Activated CD8-positive, alpha-beta memory T cell treated with anti-CD3 and anti-CD28 coated beads, Interleukin-2, amount 10 ng/mL, durations not matched to agents 7 days and 5 days (primary cell): ENCODE results near the gene RPL22. TPM values are rescaled to one million over a fixed set of nuclear protein-coding genes. Genes with fewer than 3 reads are reported as not detected.

Source experiments
- ATAC-seq: fragments of 150-1000 bp; cut with Tn5 transposase; one replicate; pipeline ENCODE4 v1.10.0; 2021; ENCODE audit warnings: moderate library complexity
- CTCF ChIA-PET: fragments of 350-600 bp; sonication (Branson Sonifier 250); formaldehyde crosslinking; loops from one replicate; lab custom pipeline; 2021; ENCODE audit warnings: antibody characterized with exemption; lab: Charles Lee
- DNase-seq: peaks from one replicate; pipeline ENCODE4 v3.0.0-alpha.2; 2020
- H3K27ac Mint-ChIP-seq: one replicate; pipeline ENCODE4 v1.8.0; 2021; ENCODE audit warnings: mild to moderate bottlenecking, mixed read lengths
- H3K27me3 Mint-ChIP-seq: one replicate; pipeline ENCODE4 v1.8.0; 2021; ENCODE audit warnings: mixed read lengths
- H3K36me3 Mint-ChIP-seq: one replicate; pipeline ENCODE4 v1.8.0; 2021; ENCODE audit warnings: mild to moderate bottlenecking, mixed read lengths
- H3K4me1 Mint-ChIP-seq: one replicate; pipeline ENCODE4 v1.8.0; 2021; ENCODE audit warnings: mixed read lengths
- H3K4me3 Mint-ChIP-seq: one replicate; pipeline ENCODE4 v1.8.0; 2021; ENCODE audit warnings: mild to moderate bottlenecking, moderate library complexity, mixed read lengths
- H3K9me3 Mint-ChIP-seq: one replicate; pipeline ENCODE4 v1.8.0; 2022; ENCODE audit warnings: low read depth, mixed read lengths
- total RNA-seq, 2 experiments: library from RNA; stranded (reverse); gene quantifications; one replicate each; pipeline ENCODE4 v1.2.3, GENCODE V29; 2021

Gene RPL22
- total RNA-seq, 2 experiments from 2014 or later = 229 to 287 TPM

- no peaks in the 10 kb centered on the region for H3K36me3 Mint-ChIP-seq
- DNase-seq (no peak), ATAC-seq (no peak)
- CTCF ChIA-PET = no interaction called here
- no peak overlapping the region for H3K27ac Mint-ChIP-seq
- peaks cover 5% of the 10 kb centered on the region for H3K4me1 Mint-ChIP-seq
- H3K9me3 Mint-ChIP-seq = no peaks in the 10 kb centered on the region
- H3K27me3 Mint-ChIP-seq = peaks cover 7% of the 10 kb centered on the region
- no peak overlapping the region for H3K4me3 Mint-ChIP-seq
These were observed 53.5 kb downstream of the RPL22 start for GRCh38 chr1:6145864-6146410.

- Mint-ChIP-seq H3K27me3 (peaks cover 7% of the 10 kb centered on the region), H3K9me3 (no peaks in the 10 kb centered on the region)
- no peak for ATAC-seq
These were observed 54.0 kb downstream of the RPL22 start for GRCh38 chr1:6145396-6145750.

GRCh38 chr1:6144647-6145395 lies 54.6 kb downstream of the RPL22 start:
- ATAC-seq (no peak), DNase-seq (no peak)
- peaks cover 5% of the 10 kb centered on the region for H3K4me1 Mint-ChIP-seq
- no peaks in the 10 kb centered on the region for H3K9me3 Mint-ChIP-seq
- H3K27ac Mint-ChIP-seq = no peak overlapping the region
- no peaks in the 10 kb centered on the region for H3K36me3 Mint-ChIP-seq
- no peak overlapping the region for H3K4me3 Mint-ChIP-seq
- peaks cover 7% of the 10 kb centered on the region for H3K27me3 Mint-ChIP-seq
- CTCF ChIA-PET = no interaction called here

More at GRCh38 chr1:6145396-6145750, 54.0 kb downstream of the RPL22 start:
- CTCF ChIA-PET = no interaction called here
- Mint-ChIP-seq H3K36me3 (no peaks in the 10 kb centered on the region), H3K4me1 (peaks cover 5% of the 10 kb centered on the region), H3K4me3 (no peak overlapping the region), H3K27ac (no peak overlapping the region)
- no peak for DNase-seq

GRCh38 chr1:6144175-6144574 lies 55.2 kb downstream of the RPL22 start:
- no peaks in the 10 kb centered on the region for H3K36me3 Mint-ChIP-seq
- peaks cover 5% of the 10 kb centered on the region for H3K4me1 Mint-ChIP-seq
- no peak overlapping the region for H3K4me3 Mint-ChIP-seq
- H3K27ac Mint-ChIP-seq = no peak overlapping the region
- CTCF ChIA-PET = no interaction called here
- H3K27me3 Mint-ChIP-seq = peaks cover 7% of the 10 kb centered on the region
- no peaks in the 10 kb centered on the region for H3K9me3 Mint-ChIP-seq
- DNase-seq (no peak), ATAC-seq (no peak)

- Mint-ChIP-seq H3K4me3 (no peak overlapping the region), H3K9me3 (no peaks in the 10 kb centered on the region), H3K27ac (no peak overlapping the region), H3K4me1 (peaks cover 2% of the 10 kb centered on the region), H3K27me3 (peaks cover 8% of the 10 kb centered on the region), H3K36me3 (no peaks in the 10 kb centered on the region)
- no peak for ATAC-seq
- DNase-seq = no peak
- CTCF ChIA-PET = no interaction called here
These were observed 56.0 kb downstream of the RPL22 start for GRCh38 chr1:6143395-6143794.

GRCh38 chr1:6142734-6143133 lies 56.7 kb downstream of the RPL22 start:
- CTCF ChIA-PET = no interaction called here
- no peak overlapping the region for H3K27ac Mint-ChIP-seq
- H3K4me3 Mint-ChIP-seq = no peak overlapping the region
- H3K4me1 Mint-ChIP-seq = no peaks in the 10 kb centered on the region
- no peak for ATAC-seq
- no peaks in the 10 kb centered on the region for H3K36me3 Mint-ChIP-seq
- H3K9me3 Mint-ChIP-seq = no peaks in the 10 kb centered on the region
- peaks cover 4% of the 10 kb centered on the region for H3K27me3 Mint-ChIP-seq
- DNase-seq = no peak

GRCh38 chr1:6142036-6142621 lies 57.3 kb downstream of the RPL22 start:
- CTCF ChIA-PET = no interaction called here
- Mint-ChIP-seq H3K36me3 (no peaks in the 10 kb centered on the region), H3K4me3 (no peak overlapping the region), H3K4me1 (no peaks in the 10 kb centered on the region), H3K27me3 (peaks cover 4% of the 10 kb centered on the region), H3K27ac (no peak overlapping the region), H3K9me3 (no peaks in the 10 kb centered on the region)
- ATAC-seq = no peak
- no peak for DNase-seq

- peaks cover 4% of the 10 kb centered on the region for H3K27me3 Mint-ChIP-seq
- no peaks in the 10 kb centered on the region for H3K36me3 Mint-ChIP-seq
- ATAC-seq = no peak
- H3K27ac Mint-ChIP-seq = no peak overlapping the region
- H3K4me1 Mint-ChIP-seq = no peaks in the 10 kb centered on the region
- CTCF ChIA-PET = no interaction called here
- H3K9me3 Mint-ChIP-seq = no peaks in the 10 kb centered on the region
- DNase-seq = peak; percentile 48
- H3K4me3 Mint-ChIP-seq = no peak overlapping the region
These were observed 57.8 kb downstream of the RPL22 start for GRCh38 chr1:6141592-6141991.

- no peaks in the 10 kb centered on the region for H3K4me1 Mint-ChIP-seq
- no peak for DNase-seq
- H3K9me3 Mint-ChIP-seq = no peaks in the 10 kb centered on the region
- CTCF ChIA-PET = no interaction called here
- H3K27me3 Mint-ChIP-seq = peaks cover 4% of the 10 kb centered on the region
- no peak overlapping the region for H3K4me3 Mint-ChIP-seq
- H3K36me3 Mint-ChIP-seq = no peaks in the 10 kb centered on the region
- H3K27ac Mint-ChIP-seq = no peak overlapping the region
- ATAC-seq = no peak
These were observed 59.0 kb downstream of the RPL22 start for GRCh38 chr1:6140413-6140812.

GRCh38 chr1:6137758-6138157 lies 61.6 kb downstream of the RPL22 start:
- no peaks in the 10 kb centered on the region for H3K9me3 Mint-ChIP-seq
- no peaks in the 10 kb centered on the region for H3K4me1 Mint-ChIP-seq
- H3K4me3 Mint-ChIP-seq = no peak overlapping the region
- no peak overlapping the region for H3K27ac Mint-ChIP-seq
- H3K36me3 Mint-ChIP-seq = no peaks in the 10 kb centered on the region
- CTCF ChIA-PET = no interaction called here
- DNase-seq (no peak), ATAC-seq (no peak)
- H3K27me3 Mint-ChIP-seq = peaks cover 4% of the 10 kb centered on the region

- ATAC-seq = no peak
- Mint-ChIP-seq H3K4me3 (no peak overlapping the region), H3K4me1 (no peaks in the 10 kb centered on the region), H3K36me3 (no peaks in the 10 kb centered on the region), H3K9me3 (peaks cover 7% of the 10 kb centered on the region), H3K27ac (no peak overlapping the region), H3K27me3 (peaks cover 4% of the 10 kb centered on the region)
- CTCF ChIA-PET = interaction anchor here (1.2 kb wide), 1 partner anchor 301 kb away, joined by 3 read pairs; no protein-coding TSS in a partner anchor
- DNase-seq = no peak
These were observed 62.7 kb downstream of the RPL22 start for GRCh38 chr1:6136516-6137220.
